Thymus (tissue), 11 donors: Measurements from ENCODE around the gene ADAMTS15. TPM values are rescaled to one million over a fixed set of nuclear protein-coding genes. Genes with fewer than 3 reads are reported as not detected.

Source experiments
- DNase-seq, 9 donors: peaks; one replicate each; pipeline ENCODE4 v3.0.0-alpha.2; 2013; ENCODE audit warnings: low spot score in 9 of 9, low read depth in 6 of 9, missing footprints in 1 of 9
- H3K27ac ChIP-seq, 2 donors: one replicate each; pipeline ENCODE4 v1.5.1; 2013; ENCODE audit warnings: control low read depth in 1 of 2, low read depth in 1 of 2, low read length in 1 of 2, mild to moderate bottlenecking in 1 of 2, moderate library complexity in 1 of 2
- H3K27me3 ChIP-seq, 2 donors: one replicate each; pipeline ENCODE4 v1.5.1; 2013; ENCODE audit warnings: low read length in 1 of 2; ENCODE audit not compliant: control insufficient read depth in 2 of 2, insufficient read depth in 1 of 2
- H3K36me3 ChIP-seq, 2 donors: one replicate each; pipeline ENCODE4 v1.5.1; 2013; ENCODE audit warnings: low read length in 1 of 2, mild to moderate bottlenecking in 1 of 2, moderate library complexity in 1 of 2; ENCODE audit not compliant: control insufficient read depth in 2 of 2, insufficient read depth in 2 of 2
- H3K4me1 ChIP-seq, 2 donors: one replicate each; pipeline ENCODE4 v1.5.1; 2013; ENCODE audit warnings: low read length in 2 of 2; ENCODE audit not compliant: control insufficient read depth in 2 of 2, insufficient read depth in 2 of 2
- H3K4me3 ChIP-seq, 2 donors: one replicate each; pipeline ENCODE4 v1.5.1; 2013; ENCODE audit warnings: low read length in 2 of 2, control low read depth in 1 of 2, mild to moderate bottlenecking in 1 of 2
- H3K9me3 ChIP-seq, 2 donors: one replicate each; pipeline ENCODE4 v1.5.1; 2013; ENCODE audit warnings: low read length in 1 of 2, mild to moderate bottlenecking in 1 of 2; ENCODE audit not compliant: control insufficient read depth in 2 of 2, insufficient read depth in 1 of 2
- WGBS: extraction: QIAGEN DNeasy Blood & Tissue Kit; methylation state at CpG from one replicate; pipeline ENCODE4 v1.1.7; 2013; 5-methylcytosine and 5-hydroxymethylcytosine counted together
- polyA plus RNA-seq: library from polyadenylated mRNA; stranded (reverse); fragments of 200-250 nt; gene quantifications from one replicate; pipeline ENCODE4 v1.2.3, GENCODE V29; 2013
- total RNA-seq: library from RNA; stranded (reverse); fragments of 120-200 nt; gene quantifications from one replicate; pipeline ENCODE4 v1.2.4, GENCODE V29; 2013
- donor health status: healthy.

Gene ADAMTS15
- total and polyA plus RNA-seq, 2 donors, result 1.8 to 2.8 TPM

GRCh38 chr11:130407978-130408377 lies 40.5 kb upstream of the ADAMTS15 start:
- Histone ChIP-seq H3K27ac (no peak overlapping the region), H3K36me3 (no peaks in the 10 kb centered on the region), H3K9me3 (no peaks in the 10 kb centered on the region), H3K4me3 (no peak overlapping the region), H3K4me1 (no peaks in the 10 kb centered on the region), H3K27me3 (peaks cover 0 to 2% of the 10 kb centered on the region in 2 donors)
- DNase-seq, result no peak
- WGBS, result 88% methylated on average over 7 of the region's 7 CpGs

DNA sequence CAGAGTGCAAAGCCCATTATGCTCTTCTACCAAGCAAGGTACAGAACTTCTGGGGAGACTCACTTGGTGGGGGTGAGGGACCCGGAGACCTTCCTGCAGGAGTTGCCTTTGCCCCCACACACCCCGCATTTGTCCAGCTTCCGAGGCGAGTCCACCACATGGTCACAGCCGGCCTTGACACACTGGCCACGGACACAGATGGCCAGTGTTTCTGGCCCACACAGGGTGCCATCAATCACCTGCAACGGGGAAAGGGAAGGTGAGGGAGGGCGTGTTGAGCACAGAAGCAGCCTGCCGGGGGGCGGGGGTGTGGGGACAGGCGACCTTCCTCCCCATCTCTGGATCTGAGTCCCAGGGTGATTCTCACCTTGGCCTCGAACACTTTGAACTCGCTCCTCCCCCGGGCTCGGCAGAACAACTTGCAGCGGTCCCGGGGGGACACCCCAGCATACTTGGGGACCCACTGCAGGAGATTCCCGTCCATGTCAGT lies 40.0 kb upstream of the ADAMTS15 start:
- Histone ChIP-seq H3K4me3 (no peak overlapping the region), H3K4me1 (no peaks in the 10 kb centered on the region), H3K27ac (no peak overlapping the region), H3K36me3 (no peaks in the 10 kb centered on the region), H3K27me3 (no peaks in the 10 kb centered on the region), H3K9me3 (no peaks in the 10 kb centered on the region)
- DNase-seq, result no peak
- WGBS, result 90% methylated on average over 18 of the region's 18 CpGs

DNA sequence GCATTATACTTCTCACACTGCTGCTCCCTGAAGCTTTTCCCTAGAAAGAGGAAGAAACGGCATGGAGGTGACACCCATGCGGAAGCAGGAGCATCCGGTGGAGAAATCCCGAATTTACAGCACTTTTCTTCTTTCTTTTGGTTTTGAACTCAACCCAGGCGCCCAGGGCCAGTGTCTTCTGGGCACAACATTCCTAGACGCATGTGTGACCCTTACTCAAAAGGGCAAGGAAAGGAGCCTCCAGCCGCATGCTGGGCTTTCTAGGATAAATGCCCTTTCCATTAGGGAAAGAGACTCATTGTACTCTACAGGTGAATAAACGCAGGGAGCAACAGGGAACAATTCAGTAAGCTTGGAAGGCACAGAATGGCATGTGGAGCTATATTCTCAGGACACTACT lies 39.5 kb upstream of the ADAMTS15 start:
- WGBS, result 91% methylated on average over 8 of the region's 8 CpGs
- Histone ChIP-seq H3K36me3 (no peaks in the 10 kb centered on the region), H3K27ac (no peak overlapping the region), H3K4me3 (no peak overlapping the region), H3K9me3 (no peaks in the 10 kb centered on the region), H3K27me3 (no peaks in the 10 kb centered on the region), H3K4me1 (no peaks in the 10 kb centered on the region)
- no peak for DNase-seq

- DNase-seq, result no peak
- WGBS, result 93% methylated on average over 7 of the region's 7 CpGs
- no peaks in the 10 kb centered on the region for H3K9me3 ChIP-seq
- H3K27me3 ChIP-seq, result peaks cover 0 to 4% of the 10 kb centered on the region in 2 donors
- H3K4me3 ChIP-seq, result no peak overlapping the region
- H3K4me1 ChIP-seq, result no peaks in the 10 kb centered on the region
- no peaks in the 10 kb centered on the region for H3K36me3 ChIP-seq
- no peak overlapping the region for H3K27ac ChIP-seq
Observed at GRCh38 chr11:130409594-130410388, 38.7 kb upstream of the ADAMTS15 start.

GRCh38 chr11:130411223-130411622 lies 37.2 kb upstream of the ADAMTS15 start:
- 93% methylated on average over 11 of the region's 11 CpGs for WGBS
- H3K27ac ChIP-seq, result no peak overlapping the region
- H3K36me3 ChIP-seq, result no peaks in the 10 kb centered on the region
- DNase-seq, result no peak
- H3K27me3 ChIP-seq, result peaks cover 0 to 4% of the 10 kb centered on the region in 2 donors
- H3K4me3 ChIP-seq, result no peak overlapping the region
- no peaks in the 10 kb centered on the region for H3K9me3 ChIP-seq
- H3K4me1 ChIP-seq, result no peaks in the 10 kb centered on the region

DNA sequence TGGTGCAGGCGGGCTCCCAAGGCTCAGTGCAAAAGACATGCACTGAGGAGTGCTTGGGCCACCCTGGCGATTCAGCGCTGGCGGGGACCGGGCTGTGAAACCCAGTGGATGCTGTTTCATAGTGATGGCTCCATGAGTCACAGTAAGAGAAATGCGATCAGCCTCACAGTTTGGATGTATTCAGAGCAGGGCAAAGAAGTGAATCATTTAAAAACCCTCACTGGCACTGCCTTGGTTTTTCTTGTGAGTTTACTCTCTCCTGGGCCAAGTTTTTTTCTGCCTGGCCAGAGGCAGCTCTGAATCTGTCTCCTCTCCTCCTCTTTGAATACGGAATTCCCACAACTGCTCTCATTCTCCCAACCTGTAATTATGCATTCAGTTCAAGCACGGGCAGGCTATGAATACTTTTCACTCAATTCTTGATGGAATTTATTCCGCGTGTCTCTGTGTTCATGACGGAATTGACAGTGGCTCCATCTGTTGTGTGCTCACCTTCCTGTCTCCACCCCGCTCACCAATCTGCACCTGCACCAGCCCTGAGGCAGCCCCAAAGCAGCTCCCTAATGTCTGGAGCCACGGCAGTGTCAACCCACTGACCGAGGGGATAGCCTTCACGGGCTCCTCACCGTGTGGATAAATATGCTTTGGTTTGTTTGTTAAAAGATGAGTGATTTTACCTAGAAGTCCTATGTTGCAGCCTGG lies 34.9 kb upstream of the ADAMTS15 start:
- Histone ChIP-seq H3K4me3 (no peak overlapping the region), H3K9me3 (no peaks in the 10 kb centered on the region), H3K36me3 (no peaks in the 10 kb centered on the region), H3K4me1 (no peaks in the 10 kb centered on the region), H3K27ac (peak overlapping the region in 1 of 2 donors; percentile 26), H3K27me3 (peaks cover 0 to 4% of the 10 kb centered on the region in 2 donors)
- no peak for DNase-seq
- 92% methylated on average over 16 of the region's 16 CpGs for WGBS

GRCh38 chr11:130414107-130415080 lies 34.1 kb upstream of the ADAMTS15 start:
- Histone ChIP-seq H3K27me3 (peaks cover 0 to 4% of the 10 kb centered on the region in 2 donors), H3K4me3 (no peak overlapping the region), H3K36me3 (no peaks in the 10 kb centered on the region), H3K4me1 (no peaks in the 10 kb centered on the region), H3K9me3 (no peaks in the 10 kb centered on the region), H3K27ac (no peak overlapping the region)
- WGBS, result 66% methylated on average over 24 of the region's 24 CpGs
- no peak for DNase-seq

DNA sequence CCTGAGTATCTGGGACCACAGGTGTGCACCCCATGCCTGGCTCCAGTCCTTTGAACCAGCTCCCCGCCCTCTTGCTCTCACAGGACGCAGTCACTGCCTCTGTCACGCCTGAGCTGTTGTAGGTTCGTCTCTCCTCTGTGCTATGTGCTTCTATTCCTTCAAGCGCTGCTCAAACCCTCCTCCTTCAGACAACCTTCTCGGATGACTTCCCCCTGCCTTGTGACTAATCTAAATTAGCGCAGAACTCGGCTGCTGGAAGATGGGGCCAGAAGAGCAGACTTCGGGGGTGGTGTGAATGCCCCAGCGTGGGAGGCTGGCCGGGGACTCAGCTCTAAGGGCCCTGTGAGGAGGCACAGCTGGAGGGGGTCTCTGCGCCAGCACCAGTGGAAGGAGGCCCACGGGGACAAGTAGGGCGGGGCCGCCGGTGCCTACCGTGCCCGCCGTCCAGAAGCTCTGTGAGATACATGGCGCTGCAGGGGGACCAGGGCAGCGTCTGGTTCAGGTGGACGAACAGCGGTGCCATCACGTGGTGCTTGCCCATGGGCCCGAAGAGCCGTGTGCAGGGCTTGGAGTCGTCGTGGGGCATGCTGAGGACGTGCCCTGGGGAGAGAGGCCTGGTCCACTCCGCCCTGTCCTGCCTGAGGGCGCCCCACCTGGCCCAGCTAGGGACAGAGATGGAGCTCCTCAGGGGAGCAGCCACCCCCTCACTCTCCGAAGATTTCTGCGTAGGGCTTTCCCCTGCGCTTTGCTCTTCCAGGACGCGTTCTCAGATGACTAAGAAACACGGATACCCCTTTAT lies 32.5 kb upstream of the ADAMTS15 start:
- Histone ChIP-seq H3K36me3 (no peaks in the 10 kb centered on the region), H3K9me3 (no peaks in the 10 kb centered on the region), H3K27me3 (peaks cover 0 to 11% of the 10 kb centered on the region in 2 donors), H3K4me1 (no peaks in the 10 kb centered on the region), H3K4me3 (no peak overlapping the region), H3K27ac (no peak overlapping the region)
- 92% methylated on average over 37 of the region's 37 CpGs for WGBS
- DNase-seq, result no peak
